ENCODE results near the gene TSPAN7.

DNA sequence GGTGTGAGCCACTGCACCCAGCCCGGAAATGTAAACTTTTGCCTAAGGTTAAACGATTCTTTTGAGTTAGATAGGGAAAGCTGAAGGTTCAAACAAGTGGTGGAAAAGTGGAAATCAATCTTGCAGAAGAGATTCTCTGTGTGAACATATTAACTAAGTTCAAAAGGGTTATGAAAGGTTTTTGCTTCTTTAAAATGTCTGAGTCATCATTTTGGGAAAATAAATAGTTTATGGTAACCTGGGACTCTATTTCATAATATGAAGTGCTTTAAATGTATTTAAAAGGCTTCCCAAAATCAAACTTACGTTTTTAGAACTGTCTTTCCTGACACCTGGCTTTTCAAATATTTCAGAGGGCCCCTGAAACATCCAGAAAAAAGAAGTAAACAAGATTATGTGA lies 166.3 kb downstream of the TSPAN7 start:
- TF ChIP-seq, protein P1, sequence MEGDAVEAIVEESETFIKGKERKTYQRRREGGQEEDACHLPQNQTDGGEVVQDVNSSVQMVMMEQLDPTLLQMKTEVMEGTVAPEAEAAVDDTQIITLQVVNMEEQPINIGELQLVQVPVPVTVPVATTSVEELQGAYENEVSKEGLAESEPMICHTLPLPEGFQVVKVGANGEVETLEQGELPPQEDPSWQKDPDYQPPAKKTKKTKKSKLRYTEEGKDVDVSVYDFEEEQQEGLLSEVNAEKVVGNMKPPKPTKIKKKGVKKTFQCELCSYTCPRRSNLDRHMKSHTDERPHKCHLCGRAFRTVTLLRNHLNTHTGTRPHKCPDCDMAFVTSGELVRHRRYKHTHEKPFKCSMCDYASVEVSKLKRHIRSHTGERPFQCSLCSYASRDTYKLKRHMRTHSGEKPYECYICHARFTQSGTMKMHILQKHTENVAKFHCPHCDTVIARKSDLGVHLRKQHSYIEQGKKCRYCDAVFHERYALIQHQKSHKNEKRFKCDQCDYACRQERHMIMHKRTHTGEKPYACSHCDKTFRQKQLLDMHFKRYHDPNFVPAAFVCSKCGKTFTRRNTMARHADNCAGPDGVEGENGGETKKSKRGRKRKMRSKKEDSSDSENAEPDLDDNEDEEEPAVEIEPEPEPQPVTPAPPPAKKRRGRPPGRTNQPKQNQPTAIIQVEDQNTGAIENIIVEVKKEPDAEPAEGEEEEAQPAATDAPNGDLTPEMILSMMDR (IDR thresholded peaks at IDR 0.05; ENCODE audit: extremely low read depth in 1 of 2, insufficient read depth in 1 of 2, low read depth in 1 of 2, low read length in 2 of 2) = no peak
- no peak for TF ChIP-seq POLR2A (IDR thresholded peaks at IDR 0.05; ENCODE audit: low read depth, low read length)
